NCI-H226 (cell line): Measurements from ENCODE around the gene LPCAT1.
"Not testable (repeated sequence)": the region's sequence is repeated elsewhere in the genome, so short reads cannot be mapped to it uniquely, and the experiment has no call there.

ENCODE experiments used
- DNase-seq: peaks from one replicate; pipeline ENCODE4 v3.0.0-alpha.2; 2015

Gene LPCAT1

GRCh38 chr5:1540831-1541701 lies 17.3 kb upstream of the LPCAT1 start:
- no peak for DNase-seq

- no peak for DNase-seq
These were observed 16.4 kb upstream of the LPCAT1 start for GRCh38 chr5:1540166-1540565.

- not testable (repeated sequence) for DNase-seq
These were observed 15.8 kb upstream of the LPCAT1 start for GRCh38 chr5:1539393-1540161.

- no peak for DNase-seq
These were observed 15.1 kb upstream of the LPCAT1 start for GRCh38 chr5:1538741-1539392.

- no peak for DNase-seq
These were observed 14.5 kb upstream of the LPCAT1 start for GRCh38 chr5:1538276-1538675.

GRCh38 chr5:1537603-1538154 lies 13.9 kb upstream of the LPCAT1 start:
- DNase-seq, result no peak

- DNase-seq, result no peak
These were observed 13.3 kb upstream of the LPCAT1 start for GRCh38 chr5:1536871-1537602.

- no peak for DNase-seq
These were observed 12.6 kb upstream of the LPCAT1 start for GRCh38 chr5:1536322-1536845.

GRCh38 chr5:1535646-1536045 lies 11.9 kb upstream of the LPCAT1 start:
- DNase-seq, result no peak

- no peak for DNase-seq
These were observed 8.6 kb upstream of the LPCAT1 start for GRCh38 chr5:1532384-1532783.

- no peak for DNase-seq
These were observed 5.7 kb upstream of the LPCAT1 start for GRCh38 chr5:1529498-1529897.

- no peak for DNase-seq
These were observed 3.9 kb upstream of the LPCAT1 start for GRCh38 chr5:1527533-1528205.

GRCh38 chr5:1526681-1527131 lies 2.9 kb upstream of the LPCAT1 start:
- DNase-seq, result no peak

- no peak for DNase-seq
These were observed 2.5 kb upstream of the LPCAT1 start for GRCh38 chr5:1526190-1526631.

- DNase-seq, result no peak
These were observed 1.9 kb upstream of the LPCAT1 start for GRCh38 chr5:1525624-1526189.

GRCh38 chr5:1524799-1525623 lies 1.3 kb upstream of the LPCAT1 start:
- DNase-seq, result no peak

- no peak for DNase-seq
These were observed 680 bp upstream of the LPCAT1 start for GRCh38 chr5:1524481-1524798.

- no peak for DNase-seq
These were observed 324 bp downstream of the LPCAT1 start for GRCh38 chr5:1523480-1523792.

GRCh38 chr5:1522601-1523479 lies 920 bp downstream of the LPCAT1 start:
- no peak for DNase-seq
